GM23338 (cell line): ENCODE measurements around the gene HOXC9. TPM values are rescaled to one million over a fixed set of nuclear protein-coding genes. Genes with fewer than 3 reads are reported as not detected.

ENCODE experiments used
- ATAC-seq: fragments of 200-7000 bp; cut with Tn5 transposase; 3 replicates; pipeline ENCODE4 v1.9.1; 2020
- DNase-seq: peaks from one replicate; pipeline ENCODE4 v3.0.0-alpha.2; 2015; ENCODE audit warnings: low spot score
- H2AFZ ChIP-seq: fragments of 200-600 bp; sonication (generic); 2 replicates; pipeline ENCODE4 v1.8.0; 2016; ENCODE audit warnings: antibody characterized with exemption, mild to moderate bottlenecking, moderate library complexity
- H3F3A ChIP-seq: fragments of 200-600 bp; sonication (generic); replicated peaks from 2 replicates; pipeline ENCODE4 v1.8.0; 2017; ENCODE audit warnings: antibody characterized with exemption, mixed run types, low read depth
- H3K27ac ChIP-seq: fragments of 200-600 bp; sonication (generic); 2 replicates; pipeline ENCODE4 v1.6.1; 2016; ENCODE audit warnings: low read depth
- H3K27me3 ChIP-seq: fragments of 200-600 bp; sonication (generic); 2 replicates; pipeline ENCODE4 v1.8.0; 2016; ENCODE audit warnings: mild to moderate bottlenecking, mixed run types, moderate library complexity; ENCODE audit not compliant: insufficient read depth
- H3K36me3 ChIP-seq: fragments of 200-600 bp; sonication (generic); 2 replicates; pipeline ENCODE4 v1.8.0; 2016; ENCODE audit warnings: mild to moderate bottlenecking; ENCODE audit not compliant: insufficient read depth
- H3K4me1 ChIP-seq: fragments of 200-600 bp; sonication (generic); 2 replicates; pipeline ENCODE4 v1.8.0; 2016; ENCODE audit warnings: mild to moderate bottlenecking, moderate library complexity; ENCODE audit not compliant: insufficient read depth
- H3K4me2 ChIP-seq: fragments of 200-600 bp; sonication (generic); 2 replicates; pipeline ENCODE4 v1.7.1; 2017; ENCODE audit warnings: mixed run types
- H3K4me3 ChIP-seq: fragments of 200-600 bp; sonication (generic); 2 replicates; pipeline ENCODE4 v1.6.1; 2016; ENCODE audit warnings: mixed run types
- H3K79me2 ChIP-seq: fragments of 200-600 bp; sonication (generic); replicated peaks from 2 replicates; pipeline ENCODE4 v1.8.0; 2017; ENCODE audit warnings: mild to moderate bottlenecking; ENCODE audit not compliant: insufficient read depth
- H3K9me2 ChIP-seq: fragments of 200-600 bp; sonication (generic); 2 replicates; pipeline ENCODE4 v1.8.0; 2017; ENCODE audit not compliant: insufficient read depth
- H4K20me1 ChIP-seq: fragments of 200-600 bp; sonication (generic); replicated peaks from 2 replicates; pipeline ENCODE4 v1.8.0; 2017; ENCODE audit warnings: mild to moderate bottlenecking; ENCODE audit not compliant: insufficient read depth
- H3K27ac Mint-ChIP-seq: 2 replicates; pipeline ENCODE4 v1.8.0; 2020; ENCODE audit warnings: inconsistent platforms, mild to moderate bottlenecking, moderate library complexity, mixed read lengths
- H3K27me3 Mint-ChIP-seq: 3 replicates; pipeline ENCODE4 v1.8.0; 2022; ENCODE audit warnings: low read depth, mild to moderate bottlenecking, moderate library complexity, mixed read lengths, inconsistent platforms; ENCODE audit not compliant: insufficient read depth, poor library complexity
- H3K36me3 Mint-ChIP-seq: 3 replicates; pipeline ENCODE4 v1.8.0; 2021; ENCODE audit warnings: low read depth, mild to moderate bottlenecking, inconsistent platforms, moderate library complexity, mixed read lengths
- H3K4me1 Mint-ChIP-seq: 3 replicates; pipeline ENCODE4 v1.8.0; 2020; ENCODE audit warnings: mild to moderate bottlenecking, inconsistent platforms, mixed read lengths
- H3K4me3 Mint-ChIP-seq: 3 replicates; pipeline ENCODE4 v1.8.0; 2021; ENCODE audit warnings: moderate library complexity, mild to moderate bottlenecking, inconsistent platforms, mixed read lengths
- H3K9me3 Mint-ChIP-seq: 3 replicates; pipeline ENCODE4 v1.8.0; 2020; ENCODE audit warnings: moderate library complexity, mild to moderate bottlenecking, inconsistent platforms, mixed read lengths
- CREB1 ChIP-seq: fragments of 250-450 bp; sonication (Bioruptor Pico); IDR thresholded peaks from 2 replicates; pipeline ENCODE4 v1.5.0; 2020; ENCODE audit warnings: low read depth, mild to moderate bottlenecking, moderate library complexity
- EZH2 ChIP-seq: fragments of 200-600 bp; sonication (generic); IDR thresholded peaks from one replicate; pipeline ENCODE4 v1.8.0; 2017; ENCODE audit warnings: antibody characterized with exemption, mild to moderate bottlenecking, low read depth; ENCODE audit not compliant: unreplicated experiment
- EZH2phosphoT487 ChIP-seq: fragments of 200-600 bp; sonication (generic); IDR thresholded peaks from one replicate; pipeline ENCODE4 v1.8.1; 2018; ENCODE audit warnings: antibody characterized with exemption; ENCODE audit not compliant: unreplicated experiment
- JUNB ChIP-seq: IDR thresholded peaks from one replicate; pipeline ENCODE4 v1.6.1; 2016; ENCODE audit warnings: antibody characterized with exemption; ENCODE audit not compliant: unreplicated experiment
- NANOG ChIP-seq: IDR thresholded peaks from 2 replicates; pipeline ENCODE4 v1.6.1; 2016; ENCODE audit warnings: antibody characterized with exemption, borderline replicate concordance
- POLR2AphosphoS5 ChIP-seq: IDR thresholded peaks from 2 replicates; pipeline ENCODE4 v1.6.1; 2016; ENCODE audit warnings: antibody characterized with exemption, low read depth
- STAT1 ChIP-seq: IDR thresholded peaks from one replicate; pipeline ENCODE4 v1.6.1; 2016; ENCODE audit warnings: antibody characterized with exemption; ENCODE audit not compliant: unreplicated experiment
- ZNF114 ChIP-seq: fragments of 250-450 bp; sonication (Bioruptor Pico); IDR thresholded peaks from 2 replicates; pipeline ENCODE4 v1.5.0; 2020; ENCODE audit warnings: mild to moderate bottlenecking, moderate library complexity
- ZNF331 ChIP-seq: fragments of 250-450 bp; sonication (Bioruptor Pico); IDR thresholded peaks from 2 replicates; pipeline ENCODE4 v1.5.0; 2020; ENCODE audit warnings: low read depth, mild to moderate bottlenecking, moderate library complexity
- polyA plus RNA-seq: library from polyadenylated mRNA; unstranded; fragments of >200 nt; fragmentation: Nextera tagmentation; extraction: Ambion mirVana; gene quantifications from 2 replicates; pipeline ENCODE4 v1.2.1, GENCODE V29; 2016
- total RNA-seq: library from RNA; depleted of rRNA; stranded (reverse); fragments of >200 nt; shearing (Covaris generic); gene quantifications from 2 replicates; pipeline ENCODE4 v1.2.3, GENCODE V29; 2014
- TF ChIP-seq, protein P1 (sequence below): fragments of 250-450 bp; sonication (Bioruptor Pico); IDR thresholded peaks from 2 replicates; pipeline ENCODE4 v1.5.0; 2020; ENCODE audit warnings: mild to moderate bottlenecking, moderate library complexity
- TF ChIP-seq, protein P2 (sequence below): IDR thresholded peaks from 2 replicates; pipeline ENCODE4 v1.6.1; 2016; ENCODE audit warnings: antibody characterized with exemption
- TF ChIP-seq, protein P3 (sequence below): IDR thresholded peaks from one replicate; pipeline ENCODE4 v1.6.1; 2018; ENCODE audit warnings: antibody characterized with exemption; ENCODE audit not compliant: unreplicated experiment
- TF ChIP-seq, protein P4 (sequence below), 2 experiments: fragments of 200-600 bp in 1 of 2; sonication (generic) in 1 of 2; conservative IDR thresholded peaks; 2 replicates each; pipeline versions ENCODE4 v1.5.1 to v1.6.1; 2016 to 2017; ENCODE audit warnings: antibody characterized with exemption in 2 of 2, low read depth in 2 of 2, mild to moderate bottlenecking in 2 of 2, moderate library complexity in 1 of 2

Gene HOXC9
- total and polyA plus RNA-seq, 2 experiments from 2014 or later: not detected

DNA sequence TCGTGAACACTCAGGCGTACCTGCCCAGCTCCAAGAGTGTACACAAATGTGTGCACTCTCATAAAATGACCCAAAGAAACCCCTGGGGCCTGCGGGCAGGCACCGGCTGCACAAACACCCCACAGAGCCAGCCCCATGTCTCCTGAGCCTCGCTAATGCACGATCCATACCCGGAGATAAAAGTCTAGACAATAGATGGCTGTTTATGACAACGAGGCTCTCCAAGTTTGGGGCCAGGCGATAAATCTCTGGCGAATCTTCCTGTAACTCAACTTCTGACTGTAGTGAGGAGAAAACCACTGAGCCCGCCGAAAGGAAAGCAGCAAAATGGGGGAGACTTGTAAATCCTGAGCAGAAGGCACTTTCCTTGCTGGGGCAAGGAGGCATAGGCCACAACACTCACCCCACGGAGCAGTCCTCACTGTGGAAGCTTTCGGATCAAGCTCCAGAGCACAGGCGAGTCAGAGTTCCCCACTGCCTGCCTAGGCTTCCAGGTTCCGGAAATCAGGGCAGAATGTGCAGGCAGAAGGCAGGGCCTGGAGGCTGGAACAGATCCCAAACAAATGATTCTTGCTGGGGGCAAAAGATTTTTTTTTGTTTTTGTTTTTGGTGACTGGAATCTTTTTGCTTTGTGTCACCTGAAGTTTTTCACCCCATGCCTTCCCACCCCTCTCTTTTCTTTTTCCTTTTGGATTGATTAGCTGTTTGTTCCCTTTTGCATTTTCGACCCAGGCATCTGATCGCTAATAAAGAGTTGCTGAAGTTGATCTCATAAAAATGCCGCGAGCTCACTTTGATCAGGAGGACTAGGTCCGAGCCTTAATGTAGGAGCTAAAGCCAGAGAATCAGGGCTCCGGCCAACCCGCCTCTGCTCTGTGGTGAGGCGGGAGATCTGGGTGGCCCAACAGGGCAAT is 31.5 kb upstream of the HOXC9 start:
- Histone ChIP-seq H3K27ac (no peak overlapping the region), H3K4me2 (no peak overlapping the region), H3F3A (peaks cover 49% of the 10 kb centered on the region), H3K9me2 (no peaks in the 10 kb centered on the region), H3K27me3 (peaks cover 100% of the 10 kb centered on the region), H3K4me3 (no peak overlapping the region), H3K79me2 (no peaks in the 10 kb centered on the region), H3K4me1 (peaks cover 18% of the 10 kb centered on the region), H4K20me1 (peaks cover 70% of the 10 kb centered on the region), H3K36me3 (no peaks in the 10 kb centered on the region; the same call in 1 of the 2 replicates), H2AFZ (no peak overlapping the region)
- ATAC-seq (no peak), DNase-seq (no peak)
- Mint-ChIP-seq H3K27me3 (peaks cover 100% of the 10 kb centered on the region), H3K27ac (no peak overlapping the region), H3K36me3 (no peaks in the 10 kb centered on the region; the same call in 2 of the 3 replicates), H3K4me3 (no peak overlapping the region), H3K9me3 (no peaks in the 10 kb centered on the region; the same call in 1 of the 3 replicates), H3K4me1 (peaks cover 21% of the 10 kb centered on the region)
- TF ChIP-seq NANOG (no peak), ZNF331 (CRISPR knock-in tag) (no peak), JUNB (no peak), POLR2AphosphoS5 (no peak), STAT1 (no peak), EZH2phosphoT487 (peak; percentile 44), EZH2 (peak; percentile 92), CREB1 (CRISPR knock-in tag) (no peak), ZNF114 (CRISPR knock-in tag) (no peak)
- TF ChIP-seq, protein P1, sequence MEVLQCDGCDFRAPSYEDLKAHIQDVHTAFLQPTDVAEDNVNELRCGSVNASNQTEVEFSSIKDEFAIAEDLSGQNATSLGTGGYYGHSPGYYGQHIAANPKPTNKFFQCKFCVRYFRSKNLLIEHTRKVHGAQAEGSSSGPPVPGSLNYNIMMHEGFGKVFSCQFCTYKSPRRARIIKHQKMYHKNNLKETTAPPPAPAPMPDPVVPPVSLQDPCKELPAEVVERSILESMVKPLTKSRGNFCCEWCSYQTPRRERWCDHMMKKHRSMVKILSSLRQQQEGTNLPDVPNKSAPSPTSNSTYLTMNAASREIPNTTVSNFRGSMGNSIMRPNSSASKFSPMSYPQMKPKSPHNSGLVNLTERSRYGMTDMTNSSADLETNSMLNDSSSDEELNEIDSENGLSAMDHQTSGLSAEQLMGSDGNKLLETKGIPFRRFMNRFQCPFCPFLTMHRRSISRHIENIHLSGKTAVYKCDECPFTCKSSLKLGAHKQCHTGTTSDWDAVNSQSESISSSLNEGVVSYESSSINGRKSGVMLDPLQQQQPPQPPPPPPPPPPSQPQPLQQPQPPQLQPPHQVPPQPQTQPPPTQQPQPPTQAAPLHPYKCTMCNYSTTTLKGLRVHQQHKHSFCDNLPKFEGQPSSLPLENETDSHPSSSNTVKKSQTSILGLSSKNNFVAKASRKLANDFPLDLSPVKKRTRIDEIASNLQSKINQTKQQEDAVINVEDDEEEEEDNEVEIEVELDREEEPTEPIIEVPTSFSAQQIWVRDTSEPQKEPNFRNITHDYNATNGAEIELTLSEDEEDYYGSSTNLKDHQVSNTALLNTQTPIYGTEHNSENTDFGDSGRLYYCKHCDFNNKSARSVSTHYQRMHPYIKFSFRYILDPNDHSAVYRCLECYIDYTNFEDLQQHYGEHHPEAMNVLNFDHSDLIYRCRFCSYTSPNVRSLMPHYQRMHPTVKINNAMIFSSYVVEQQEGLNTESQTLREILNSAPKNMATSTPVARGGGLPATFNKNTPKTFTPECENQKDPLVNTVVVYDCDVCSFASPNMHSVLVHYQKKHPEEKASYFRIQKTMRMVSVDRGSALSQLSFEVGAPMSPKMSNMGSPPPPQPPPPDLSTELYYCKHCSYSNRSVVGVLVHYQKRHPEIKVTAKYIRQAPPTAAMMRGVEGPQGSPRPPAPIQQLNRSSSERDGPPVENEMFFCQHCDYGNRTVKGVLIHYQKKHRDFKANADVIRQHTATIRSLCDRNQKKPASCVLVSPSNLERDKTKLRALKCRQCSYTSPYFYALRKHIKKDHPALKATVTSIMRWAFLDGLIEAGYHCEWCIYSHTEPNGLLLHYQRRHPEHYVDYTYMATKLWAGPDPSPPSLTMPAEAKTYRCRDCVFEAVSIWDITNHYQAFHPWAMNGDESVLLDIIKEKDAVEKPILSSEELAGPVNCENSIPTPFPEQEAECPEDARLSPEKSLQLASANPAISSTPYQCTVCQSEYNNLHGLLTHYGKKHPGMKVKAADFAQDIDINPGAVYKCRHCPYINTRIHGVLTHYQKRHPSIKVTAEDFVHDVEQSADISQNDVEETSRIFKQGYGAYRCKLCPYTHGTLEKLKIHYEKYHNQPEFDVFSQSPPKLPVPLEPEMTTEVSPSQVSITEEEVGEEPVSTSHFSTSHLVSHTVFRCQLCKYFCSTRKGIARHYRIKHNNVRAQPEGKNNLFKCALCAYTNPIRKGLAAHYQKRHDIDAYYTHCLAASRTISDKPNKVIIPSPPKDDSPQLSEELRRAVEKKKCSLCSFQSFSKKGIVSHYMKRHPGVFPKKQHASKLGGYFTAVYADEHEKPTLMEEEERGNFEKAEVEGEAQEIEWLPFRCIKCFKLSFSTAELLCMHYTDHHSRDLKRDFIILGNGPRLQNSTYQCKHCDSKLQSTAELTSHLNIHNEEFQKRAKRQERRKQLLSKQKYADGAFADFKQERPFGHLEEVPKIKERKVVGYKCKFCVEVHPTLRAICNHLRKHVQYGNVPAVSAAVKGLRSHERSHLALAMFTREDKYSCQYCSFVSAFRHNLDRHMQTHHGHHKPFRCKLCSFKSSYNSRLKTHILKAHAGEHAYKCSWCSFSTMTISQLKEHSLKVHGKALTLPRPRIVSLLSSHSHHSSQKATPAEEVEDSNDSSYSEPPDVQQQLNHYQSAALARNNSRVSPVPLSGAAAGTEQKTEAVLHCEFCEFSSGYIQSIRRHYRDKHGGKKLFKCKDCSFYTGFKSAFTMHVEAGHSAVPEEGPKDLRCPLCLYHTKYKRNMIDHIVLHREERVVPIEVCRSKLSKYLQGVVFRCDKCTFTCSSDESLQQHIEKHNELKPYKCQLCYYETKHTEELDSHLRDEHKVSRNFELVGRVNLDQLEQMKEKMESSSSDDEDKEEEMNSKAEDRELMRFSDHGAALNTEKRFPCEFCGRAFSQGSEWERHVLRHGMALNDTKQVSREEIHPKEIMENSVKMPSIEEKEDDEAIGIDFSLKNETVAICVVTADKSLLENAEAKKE: no peak
- TF ChIP-seq, protein P2, sequence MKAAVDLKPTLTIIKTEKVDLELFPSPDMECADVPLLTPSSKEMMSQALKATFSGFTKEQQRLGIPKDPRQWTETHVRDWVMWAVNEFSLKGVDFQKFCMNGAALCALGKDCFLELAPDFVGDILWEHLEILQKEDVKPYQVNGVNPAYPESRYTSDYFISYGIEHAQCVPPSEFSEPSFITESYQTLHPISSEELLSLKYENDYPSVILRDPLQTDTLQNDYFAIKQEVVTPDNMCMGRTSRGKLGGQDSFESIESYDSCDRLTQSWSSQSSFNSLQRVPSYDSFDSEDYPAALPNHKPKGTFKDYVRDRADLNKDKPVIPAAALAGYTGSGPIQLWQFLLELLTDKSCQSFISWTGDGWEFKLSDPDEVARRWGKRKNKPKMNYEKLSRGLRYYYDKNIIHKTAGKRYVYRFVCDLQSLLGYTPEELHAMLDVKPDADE: no peak
- TF ChIP-seq, protein P3, sequence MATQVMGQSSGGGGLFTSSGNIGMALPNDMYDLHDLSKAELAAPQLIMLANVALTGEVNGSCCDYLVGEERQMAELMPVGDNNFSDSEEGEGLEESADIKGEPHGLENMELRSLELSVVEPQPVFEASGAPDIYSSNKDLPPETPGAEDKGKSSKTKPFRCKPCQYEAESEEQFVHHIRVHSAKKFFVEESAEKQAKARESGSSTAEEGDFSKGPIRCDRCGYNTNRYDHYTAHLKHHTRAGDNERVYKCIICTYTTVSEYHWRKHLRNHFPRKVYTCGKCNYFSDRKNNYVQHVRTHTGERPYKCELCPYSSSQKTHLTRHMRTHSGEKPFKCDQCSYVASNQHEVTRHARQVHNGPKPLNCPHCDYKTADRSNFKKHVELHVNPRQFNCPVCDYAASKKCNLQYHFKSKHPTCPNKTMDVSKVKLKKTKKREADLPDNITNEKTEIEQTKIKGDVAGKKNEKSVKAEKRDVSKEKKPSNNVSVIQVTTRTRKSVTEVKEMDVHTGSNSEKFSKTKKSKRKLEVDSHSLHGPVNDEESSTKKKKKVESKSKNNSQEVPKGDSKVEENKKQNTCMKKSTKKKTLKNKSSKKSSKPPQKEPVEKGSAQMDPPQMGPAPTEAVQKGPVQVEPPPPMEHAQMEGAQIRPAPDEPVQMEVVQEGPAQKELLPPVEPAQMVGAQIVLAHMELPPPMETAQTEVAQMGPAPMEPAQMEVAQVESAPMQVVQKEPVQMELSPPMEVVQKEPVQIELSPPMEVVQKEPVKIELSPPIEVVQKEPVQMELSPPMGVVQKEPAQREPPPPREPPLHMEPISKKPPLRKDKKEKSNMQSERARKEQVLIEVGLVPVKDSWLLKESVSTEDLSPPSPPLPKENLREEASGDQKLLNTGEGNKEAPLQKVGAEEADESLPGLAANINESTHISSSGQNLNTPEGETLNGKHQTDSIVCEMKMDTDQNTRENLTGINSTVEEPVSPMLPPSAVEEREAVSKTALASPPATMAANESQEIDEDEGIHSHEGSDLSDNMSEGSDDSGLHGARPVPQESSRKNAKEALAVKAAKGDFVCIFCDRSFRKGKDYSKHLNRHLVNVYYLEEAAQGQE: no peak
- TF ChIP-seq, protein P4, sequence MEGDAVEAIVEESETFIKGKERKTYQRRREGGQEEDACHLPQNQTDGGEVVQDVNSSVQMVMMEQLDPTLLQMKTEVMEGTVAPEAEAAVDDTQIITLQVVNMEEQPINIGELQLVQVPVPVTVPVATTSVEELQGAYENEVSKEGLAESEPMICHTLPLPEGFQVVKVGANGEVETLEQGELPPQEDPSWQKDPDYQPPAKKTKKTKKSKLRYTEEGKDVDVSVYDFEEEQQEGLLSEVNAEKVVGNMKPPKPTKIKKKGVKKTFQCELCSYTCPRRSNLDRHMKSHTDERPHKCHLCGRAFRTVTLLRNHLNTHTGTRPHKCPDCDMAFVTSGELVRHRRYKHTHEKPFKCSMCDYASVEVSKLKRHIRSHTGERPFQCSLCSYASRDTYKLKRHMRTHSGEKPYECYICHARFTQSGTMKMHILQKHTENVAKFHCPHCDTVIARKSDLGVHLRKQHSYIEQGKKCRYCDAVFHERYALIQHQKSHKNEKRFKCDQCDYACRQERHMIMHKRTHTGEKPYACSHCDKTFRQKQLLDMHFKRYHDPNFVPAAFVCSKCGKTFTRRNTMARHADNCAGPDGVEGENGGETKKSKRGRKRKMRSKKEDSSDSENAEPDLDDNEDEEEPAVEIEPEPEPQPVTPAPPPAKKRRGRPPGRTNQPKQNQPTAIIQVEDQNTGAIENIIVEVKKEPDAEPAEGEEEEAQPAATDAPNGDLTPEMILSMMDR (conservative IDR thresholded peaks at IDR 0.05; ENCODE audit: low read depth in 2 of 2): no peak
